Esophagus squamous epithelium (tissue), 4 donors: Measurements from ENCODE around the gene RIMBP2.

Experiments used
- POLR2A ChIP-seq, 4 donors: fragments of 450-650 bp; IDR thresholded peaks; one replicate each; pipeline ENCODE4 v1.6.1; 2017; ENCODE audit warnings: antibody characterized with exemption in 4 of 4, mild to moderate bottlenecking in 4 of 4, moderate library complexity in 3 of 4
- TF ChIP-seq, protein P1 (sequence below), 6 experiments: fragments of 450-650 bp in 4 of 6; fragments of 200-600 bp in 2 of 6; sonication (generic) in 2 of 6; IDR thresholded peaks; one replicate each; pipeline ENCODE4 v1.5.1; 2016 to 2019; ENCODE audit warnings: antibody characterized with exemption in 6 of 6, mild to moderate bottlenecking in 4 of 6, moderate library complexity in 4 of 6

DNA sequence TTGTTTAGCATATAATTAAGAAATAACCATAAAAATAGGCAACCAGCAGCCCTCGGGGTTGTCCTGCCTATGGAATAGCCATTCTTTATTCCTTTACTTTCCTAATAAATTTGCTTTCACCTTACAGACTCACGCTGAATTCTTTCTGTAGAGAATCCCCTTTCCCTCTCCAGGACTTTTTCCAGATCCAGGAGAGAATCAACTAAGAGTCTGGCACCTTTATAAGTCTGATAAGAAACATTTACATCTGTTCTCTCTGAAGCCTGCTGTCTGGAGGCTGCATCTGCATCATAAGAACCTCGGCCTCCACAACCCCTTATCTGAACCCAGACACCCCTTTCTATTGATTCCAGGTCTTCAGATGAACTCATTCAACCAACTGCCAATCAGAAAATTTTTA is 32.3 kb downstream of the RIMBP2 start:
- TF ChIP-seq, protein P1, sequence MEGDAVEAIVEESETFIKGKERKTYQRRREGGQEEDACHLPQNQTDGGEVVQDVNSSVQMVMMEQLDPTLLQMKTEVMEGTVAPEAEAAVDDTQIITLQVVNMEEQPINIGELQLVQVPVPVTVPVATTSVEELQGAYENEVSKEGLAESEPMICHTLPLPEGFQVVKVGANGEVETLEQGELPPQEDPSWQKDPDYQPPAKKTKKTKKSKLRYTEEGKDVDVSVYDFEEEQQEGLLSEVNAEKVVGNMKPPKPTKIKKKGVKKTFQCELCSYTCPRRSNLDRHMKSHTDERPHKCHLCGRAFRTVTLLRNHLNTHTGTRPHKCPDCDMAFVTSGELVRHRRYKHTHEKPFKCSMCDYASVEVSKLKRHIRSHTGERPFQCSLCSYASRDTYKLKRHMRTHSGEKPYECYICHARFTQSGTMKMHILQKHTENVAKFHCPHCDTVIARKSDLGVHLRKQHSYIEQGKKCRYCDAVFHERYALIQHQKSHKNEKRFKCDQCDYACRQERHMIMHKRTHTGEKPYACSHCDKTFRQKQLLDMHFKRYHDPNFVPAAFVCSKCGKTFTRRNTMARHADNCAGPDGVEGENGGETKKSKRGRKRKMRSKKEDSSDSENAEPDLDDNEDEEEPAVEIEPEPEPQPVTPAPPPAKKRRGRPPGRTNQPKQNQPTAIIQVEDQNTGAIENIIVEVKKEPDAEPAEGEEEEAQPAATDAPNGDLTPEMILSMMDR (IDR thresholded peaks at IDR 0.05) = no peak
- no peak for TF ChIP-seq POLR2A (IDR thresholded peaks at IDR 0.05)
